Measurements from ENCODE around the gene CNKSR2. TPM values are rescaled to one million over a fixed set of nuclear protein-coding genes. Genes with fewer than 3 reads are reported as not detected.

CNKSR2 gene
- total RNA-seq = 0.07 and 0.34 TPM in 2 replicates

GRCh38 chrX:21374163-21374993 is at the start of gene CNKSR2:
TSS of gene CNKSR2 (plus strand) at chrX:21374418. CDS start at chrX:21374898, 480 bp downstream.

GRCh38 chrX:21658152-21658737 is 284.0 kb downstream of the CNKSR2 start, which contains the start of gene KLHL34:
TSS of gene KLHL34 (minus strand) at chrX:21658330. CDS start at chrX:21657788, 542 bp downstream.

Data from nasal cavity respiratory epithelium epithelial cell of viscerocranial mucosa (primary cell).